Retinal pigment epithelial cell (primary cell): ENCODE measurements around the gene FER.
"Not testable (repeated sequence)": the region's sequence is repeated elsewhere in the genome, so short reads cannot be mapped to it uniquely, and the experiment has no call there.

Source experiments
- DNase-seq: peaks from one replicate; pipeline ENCODE4 v3.0.0-alpha.2; 2010; ENCODE audit warnings: low read depth
- H3K4me3 ChIP-seq: 2 replicates; pipeline ENCODE4 v1.5.1; 2011; ENCODE audit warnings: mild to moderate bottlenecking, low read length, control low read depth, moderate library complexity
- CTCF ChIP-seq: conservative IDR thresholded peaks from 2 replicates; pipeline ENCODE4 v1.5.1; 2011; ENCODE audit warnings: low read depth, low read length, control low read depth, inconsistent platforms

FER gene

DNA sequence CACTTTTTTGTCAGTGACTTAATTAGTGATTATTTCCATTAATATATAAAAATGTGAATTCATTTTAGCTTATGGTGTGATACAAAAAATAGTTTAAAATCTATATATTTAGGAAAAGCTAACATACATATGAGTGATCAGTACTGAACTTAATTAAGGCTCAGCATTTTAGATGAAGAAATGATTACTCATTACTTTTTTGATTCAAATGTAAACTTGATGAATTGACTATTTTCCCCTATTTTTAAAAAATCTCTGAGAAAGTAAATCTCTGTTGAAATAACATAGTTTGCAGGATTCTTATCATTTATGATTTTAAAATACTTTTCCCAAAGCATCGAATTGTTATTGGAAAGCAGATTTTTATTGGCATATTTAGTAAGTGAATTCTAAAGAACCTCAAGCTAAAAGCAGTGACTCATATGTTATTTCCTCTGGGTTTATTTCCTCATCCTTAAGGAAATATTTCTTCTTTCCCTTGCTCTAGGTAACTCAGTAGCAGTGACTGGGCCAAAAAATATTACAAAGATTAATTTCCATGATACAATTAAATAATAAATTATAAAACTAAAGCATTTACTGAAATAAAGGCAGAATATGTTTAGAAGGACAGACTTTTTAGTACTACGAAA is 290.6 kb downstream of the FER start:
- DNase-seq = no peak
- no peak for TF ChIP-seq CTCF

GRCh38 chr5:109041317-109041716 is 293.6 kb downstream of the FER start:
- no peak for TF ChIP-seq CTCF
- H3K4me3 ChIP-seq = no peak overlapping the region
- DNase-seq = no peak

More for the DNA sequence above, 290.6 kb downstream of the FER start:
- no peak overlapping the region for H3K4me3 ChIP-seq

- TF ChIP-seq CTCF = no peak
Observed at GRCh38 chr5:109045710-109046109, 298.0 kb downstream of the FER start.

GRCh38 chr5:109049565-109049964 is 301.9 kb downstream of the FER start:
- no peak overlapping the region for H3K4me3 ChIP-seq
- TF ChIP-seq CTCF = no peak
- DNase-seq = no peak

More at GRCh38 chr5:109045710-109046109, 298.0 kb downstream of the FER start:
- DNase-seq = no peak
- no peak overlapping the region for H3K4me3 ChIP-seq

- not testable (repeated sequence) for H3K4me3 ChIP-seq, DNase-seq
Observed at GRCh38 chr5:109050321-109050720, 302.6 kb downstream of the FER start.

- DNase-seq, H3K4me3 ChIP-seq: not testable (repeated sequence)
Observed at GRCh38 chr5:109052216-109052615, 304.5 kb downstream of the FER start.

- H3K4me3 ChIP-seq = no peak overlapping the region
- DNase-seq = peak; percentile 51
- no peak for TF ChIP-seq CTCF
Observed at GRCh38 chr5:109053995-109054417, 306.3 kb downstream of the FER start.

DNA sequence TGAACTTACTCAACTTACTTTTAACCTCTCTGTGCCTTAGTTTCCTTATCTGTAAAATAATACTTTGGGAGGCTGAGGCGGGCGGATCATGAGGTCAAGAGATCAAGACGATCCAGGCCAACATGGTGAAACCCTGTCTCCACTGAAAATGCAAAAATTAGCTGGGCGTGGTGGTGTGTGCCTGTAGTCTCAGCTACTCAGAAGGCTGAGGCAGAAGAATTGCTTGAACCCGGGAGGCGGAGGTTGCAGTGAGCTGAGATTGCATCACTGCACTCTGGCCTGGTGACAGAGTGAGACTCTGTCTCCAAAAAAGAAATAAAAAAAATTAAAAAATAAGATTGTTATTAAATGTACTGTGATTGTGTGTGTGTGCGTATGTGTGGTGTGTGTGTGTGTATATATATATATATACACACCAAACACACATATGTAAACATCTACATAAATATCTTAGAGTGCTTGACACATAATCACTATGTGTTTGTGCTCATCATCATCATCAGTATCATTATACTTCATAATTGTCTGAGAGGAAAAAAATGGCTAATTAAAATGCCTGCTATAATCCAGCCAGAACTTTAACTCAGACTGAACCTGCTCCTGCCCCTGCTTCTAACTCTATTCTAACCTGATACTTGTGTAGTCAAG is 312.8 kb downstream of the FER start:
- no peak for TF ChIP-seq CTCF
- no peak for DNase-seq
- H3K4me3 ChIP-seq = no peak overlapping the region
